ENCODE results near the gene ARHGAP9.

- TF ChIP-seq CTCF (IDR thresholded peaks at IDR 0.05) (no peak), POLR2A (IDR thresholded peaks at IDR 0.05) (no peak)
Measured at GRCh38 chr12:57456737-57457490, 22.8 kb downstream of the ARHGAP9 start.
